ENCODE measurements around the gene LGALS3. TPM values are rescaled to one million over a fixed set of nuclear protein-coding genes. Genes with fewer than 3 reads are reported as not detected.

Gene LGALS3
- total RNA-seq, 1 donor from 2014 or later, result 528 TPM

DNA sequence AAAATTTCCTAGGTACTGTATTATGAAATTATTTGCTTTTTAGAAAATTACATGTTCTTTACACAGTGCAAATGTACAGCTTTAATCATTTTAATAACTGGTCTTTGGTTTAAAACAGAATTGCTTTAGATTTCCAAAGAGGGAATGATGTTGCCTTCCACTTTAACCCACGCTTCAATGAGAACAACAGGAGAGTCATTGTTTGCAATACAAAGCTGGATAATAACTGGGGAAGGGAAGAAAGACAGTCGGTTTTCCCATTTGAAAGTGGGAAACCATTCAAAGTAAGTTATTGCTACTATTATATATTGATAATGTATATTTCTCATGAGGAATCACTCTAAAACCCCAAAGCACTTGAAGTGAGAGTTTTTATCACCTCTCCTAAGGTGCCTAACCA, 13.4 kb downstream of the LGALS3 start:
- Histone ChIP-seq H3K4me1 (peaks cover 18% of the 10 kb centered on the region), H3K4me3 (no peak overlapping the region), H3K27ac (no peak overlapping the region), H3K27me3 (ENCODE audit: low read depth) (no peaks in the 10 kb centered on the region), H3K9me3 (no peaks in the 10 kb centered on the region), H3K36me3 (peaks cover 95% of the 10 kb centered on the region)
- DNase-seq (no peak), ATAC-seq (no peak)
- TF ChIP-seq, protein P1, sequence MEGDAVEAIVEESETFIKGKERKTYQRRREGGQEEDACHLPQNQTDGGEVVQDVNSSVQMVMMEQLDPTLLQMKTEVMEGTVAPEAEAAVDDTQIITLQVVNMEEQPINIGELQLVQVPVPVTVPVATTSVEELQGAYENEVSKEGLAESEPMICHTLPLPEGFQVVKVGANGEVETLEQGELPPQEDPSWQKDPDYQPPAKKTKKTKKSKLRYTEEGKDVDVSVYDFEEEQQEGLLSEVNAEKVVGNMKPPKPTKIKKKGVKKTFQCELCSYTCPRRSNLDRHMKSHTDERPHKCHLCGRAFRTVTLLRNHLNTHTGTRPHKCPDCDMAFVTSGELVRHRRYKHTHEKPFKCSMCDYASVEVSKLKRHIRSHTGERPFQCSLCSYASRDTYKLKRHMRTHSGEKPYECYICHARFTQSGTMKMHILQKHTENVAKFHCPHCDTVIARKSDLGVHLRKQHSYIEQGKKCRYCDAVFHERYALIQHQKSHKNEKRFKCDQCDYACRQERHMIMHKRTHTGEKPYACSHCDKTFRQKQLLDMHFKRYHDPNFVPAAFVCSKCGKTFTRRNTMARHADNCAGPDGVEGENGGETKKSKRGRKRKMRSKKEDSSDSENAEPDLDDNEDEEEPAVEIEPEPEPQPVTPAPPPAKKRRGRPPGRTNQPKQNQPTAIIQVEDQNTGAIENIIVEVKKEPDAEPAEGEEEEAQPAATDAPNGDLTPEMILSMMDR (IDR thresholded peaks at IDR 0.05), result no peak
- intact Hi-C loops (cut with DNase I), result no loop called here

GRCh38 chr14:55146425-55146824, 17.4 kb downstream of the LGALS3 start:
- Histone ChIP-seq H3K36me3 (peaks cover 57% of the 10 kb centered on the region), H3K4me1 (no peaks in the 10 kb centered on the region), H3K9me3 (no peaks in the 10 kb centered on the region), H3K27me3 (ENCODE audit: low read depth) (no peaks in the 10 kb centered on the region), H3K4me3 (no peak overlapping the region), H3K27ac (no peak overlapping the region)
- DNase-seq (no peak), ATAC-seq (peak in 1 of 2 donors; percentile 16)
- TF ChIP-seq, protein P1 (IDR thresholded peaks at IDR 0.05), result no peak
- intact Hi-C loops (cut with DNase I), result no loop called here

GRCh38 chr14:55151601-55152000, 22.5 kb downstream of the LGALS3 start:
- DNase-seq, result no peak
- Histone ChIP-seq H3K9me3 (no peaks in the 10 kb centered on the region), H3K4me3 (no peak overlapping the region), H3K4me1 (no peaks in the 10 kb centered on the region), H3K27me3 (ENCODE audit: low read depth) (no peaks in the 10 kb centered on the region), H3K27ac (no peak overlapping the region), H3K36me3 (peaks cover 5% of the 10 kb centered on the region)
- intact Hi-C loops (cut with DNase I), result loop anchor here (10.0 kb wide), 1 partner anchor 57 kb away; no protein-coding TSS in a partner anchor
- no peak for ATAC-seq
- TF ChIP-seq, protein P1 (IDR thresholded peaks at IDR 0.05), result no peak

DNA sequence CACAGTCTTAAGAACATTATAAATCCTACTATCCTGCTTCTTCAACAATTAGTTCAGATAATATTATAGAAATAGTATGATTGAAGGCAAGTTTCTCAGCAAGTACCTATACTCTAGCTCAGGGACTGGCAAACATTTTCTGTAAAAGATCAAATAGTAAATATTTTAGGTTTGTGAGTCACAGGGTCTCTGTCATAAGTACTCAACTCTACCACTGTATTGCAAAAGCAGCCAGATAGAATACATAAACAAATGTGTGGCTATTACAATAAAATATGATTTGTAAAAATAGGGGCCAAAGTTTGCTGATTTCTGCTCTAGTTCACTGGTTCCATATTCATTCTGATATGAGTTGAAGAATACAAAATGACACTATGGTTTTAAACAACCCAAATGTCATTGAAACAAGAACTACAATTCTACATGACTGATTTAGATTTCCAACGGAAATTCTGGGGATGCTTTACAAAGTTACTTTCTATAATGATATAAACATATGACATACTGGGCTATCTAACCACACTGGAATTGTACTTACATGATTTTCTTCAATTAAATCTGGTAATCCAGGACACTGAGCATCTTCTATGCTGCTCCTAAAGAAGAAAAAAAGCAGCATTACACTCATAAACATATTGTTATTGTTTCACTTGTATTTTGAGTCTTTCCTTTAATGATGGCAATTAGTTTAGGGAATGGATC, 23.2 kb downstream of the LGALS3 start:
- Histone ChIP-seq H3K4me3 (no peak overlapping the region), H3K36me3 (no peaks in the 10 kb centered on the region), H3K27ac (no peak overlapping the region), H3K4me1 (no peaks in the 10 kb centered on the region), H3K27me3 (ENCODE audit: low read depth) (no peaks in the 10 kb centered on the region), H3K9me3 (no peaks in the 10 kb centered on the region)
- TF ChIP-seq, protein P1 (IDR thresholded peaks at IDR 0.05), result no peak
- intact Hi-C loops (cut with DNase I), result loop anchor here (10.0 kb wide), 1 partner anchor 57 kb away; no protein-coding TSS in a partner anchor
- no peak for ATAC-seq
- DNase-seq, result no peak

- intact Hi-C loops (cut with DNase I), result loop anchor here (10.0 kb wide), 1 partner anchor 59 kb away; no protein-coding TSS in a partner anchor
- no peak overlapping the region for H3K27ac ChIP-seq
- no peak for ATAC-seq
- no peaks in the 10 kb centered on the region for H3K27me3 ChIP-seq (ENCODE audit: low read depth)
- H3K4me1 ChIP-seq, result no peaks in the 10 kb centered on the region
- H3K9me3 ChIP-seq, result no peaks in the 10 kb centered on the region
- H3K36me3 ChIP-seq, result no peaks in the 10 kb centered on the region
- H3K4me3 ChIP-seq, result no peak overlapping the region
- TF ChIP-seq, protein P1 (IDR thresholded peaks at IDR 0.05), result no peak
- DNase-seq, result no peak
Observed at GRCh38 chr14:55153951-55154350, 24.9 kb downstream of the LGALS3 start.

Measured in lower lobe of right lung (tissue), 2 donors.